Activated B cell treated with CpG ODN at 0.5 μM for 24 hours (primary cell): ENCODE measurements around the gene ARHGAP24. TPM values are rescaled to one million over a fixed set of nuclear protein-coding genes. Genes with fewer than 3 reads are reported as not detected.
"Not testable (repeated sequence)": the region's sequence is repeated elsewhere in the genome, so short reads cannot be mapped to it uniquely, and the experiment has no call there.

Source experiments
- ATAC-seq: fragments of 200-7000 bp; cut with Tn5 transposase; one replicate; pipeline ENCODE4 v1.10.0; 2021; ENCODE audit warnings: low read depth, mild to moderate bottlenecking, moderate library complexity
- CTCF ChIA-PET: fragments of 350-600 bp; sonication (Branson Sonifier 250); formaldehyde crosslinking; loops from one replicate; lab custom pipeline; 2021; ENCODE audit warnings: antibody characterized with exemption; lab: Charles Lee
- POLR2A ChIA-PET: fragments of 350-600 bp; sonication (Branson Sonifier 250); formaldehyde crosslinking; loops from one replicate; lab custom pipeline; 2021; ENCODE audit warnings: antibody characterized with exemption; lab: Charles Lee
- DNase-seq: peaks from one replicate; pipeline ENCODE4 v3.0.0; 2022
- H3K27ac Mint-ChIP-seq: one replicate; pipeline ENCODE4 v1.8.0; 2020; ENCODE audit warnings: mixed read lengths
- H3K27me3 Mint-ChIP-seq: one replicate; pipeline ENCODE4 v1.8.0; 2021; ENCODE audit warnings: mixed read lengths
- H3K36me3 Mint-ChIP-seq: one replicate; pipeline ENCODE4 v1.8.0; 2021; ENCODE audit warnings: low read depth, mixed read lengths
- H3K4me1 Mint-ChIP-seq: one replicate; pipeline ENCODE4 v1.8.0; 2021; ENCODE audit warnings: mixed read lengths
- H3K4me3 Mint-ChIP-seq: one replicate; pipeline ENCODE4 v1.8.0; 2020; ENCODE audit warnings: mild to moderate bottlenecking, mixed read lengths
- H3K9me3 Mint-ChIP-seq: one replicate; pipeline ENCODE4 v1.8.0; 2020; ENCODE audit warnings: mixed read lengths
- intact Hi-C: fragments of 100-400 bp; cut with micrococcal nuclease; formaldehyde crosslinking; loops from one replicate; pipeline ENCODE4 v1.15.1; 2024
- total RNA-seq: library from RNA; stranded (reverse); gene quantifications from 2 replicates; pipeline ENCODE4 v1.2.3, GENCODE V29; 2022
- TF ChIP-seq, protein P1 (sequence below): fragments of 200-600 bp; IDR thresholded peaks from one replicate; pipeline ENCODE4 v1.8.0; 2022; ENCODE audit warnings: antibody characterized with exemption, mild to moderate bottlenecking

Gene ARHGAP24
- total RNA-seq, 1 donor from 2014 or later: 231 TPM

DNA sequence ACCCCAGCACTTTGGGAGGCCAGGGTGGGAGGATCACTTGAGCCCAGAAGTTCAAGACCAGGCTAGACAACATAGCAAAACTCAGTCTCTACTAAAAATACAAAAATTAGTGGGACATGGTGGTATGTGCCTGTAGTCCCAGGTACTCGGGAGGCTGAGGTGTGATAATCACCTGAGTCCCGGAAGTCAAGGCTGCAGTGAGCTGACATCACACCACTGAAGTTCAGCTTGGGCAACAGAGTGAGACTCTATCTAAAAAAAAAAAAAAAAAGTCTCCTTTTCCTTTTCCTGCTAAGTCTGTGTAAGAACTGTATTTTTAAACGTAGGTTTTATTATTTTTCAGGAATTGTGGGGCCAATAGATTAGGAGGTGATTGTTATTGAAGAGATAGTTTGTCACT is 356.7 kb downstream of the ARHGAP24 start:
- no peak for DNase-seq
- TF ChIP-seq, protein P1, sequence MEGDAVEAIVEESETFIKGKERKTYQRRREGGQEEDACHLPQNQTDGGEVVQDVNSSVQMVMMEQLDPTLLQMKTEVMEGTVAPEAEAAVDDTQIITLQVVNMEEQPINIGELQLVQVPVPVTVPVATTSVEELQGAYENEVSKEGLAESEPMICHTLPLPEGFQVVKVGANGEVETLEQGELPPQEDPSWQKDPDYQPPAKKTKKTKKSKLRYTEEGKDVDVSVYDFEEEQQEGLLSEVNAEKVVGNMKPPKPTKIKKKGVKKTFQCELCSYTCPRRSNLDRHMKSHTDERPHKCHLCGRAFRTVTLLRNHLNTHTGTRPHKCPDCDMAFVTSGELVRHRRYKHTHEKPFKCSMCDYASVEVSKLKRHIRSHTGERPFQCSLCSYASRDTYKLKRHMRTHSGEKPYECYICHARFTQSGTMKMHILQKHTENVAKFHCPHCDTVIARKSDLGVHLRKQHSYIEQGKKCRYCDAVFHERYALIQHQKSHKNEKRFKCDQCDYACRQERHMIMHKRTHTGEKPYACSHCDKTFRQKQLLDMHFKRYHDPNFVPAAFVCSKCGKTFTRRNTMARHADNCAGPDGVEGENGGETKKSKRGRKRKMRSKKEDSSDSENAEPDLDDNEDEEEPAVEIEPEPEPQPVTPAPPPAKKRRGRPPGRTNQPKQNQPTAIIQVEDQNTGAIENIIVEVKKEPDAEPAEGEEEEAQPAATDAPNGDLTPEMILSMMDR: no peak
- H3K27ac Mint-ChIP-seq: no peak overlapping the region
- no peak overlapping the region for H3K4me3 Mint-ChIP-seq
- POLR2A ChIA-PET: no interaction called here
- CTCF ChIA-PET: no interaction called here
- intact Hi-C loops: no loop called here
- ATAC-seq: no peak
- H3K27me3 Mint-ChIP-seq: no peaks in the 10 kb centered on the region
- no peaks in the 10 kb centered on the region for H3K9me3 Mint-ChIP-seq
- peaks cover 15% of the 10 kb centered on the region for H3K4me1 Mint-ChIP-seq
- H3K36me3 Mint-ChIP-seq: peaks cover 4% of the 10 kb centered on the region

DNA sequence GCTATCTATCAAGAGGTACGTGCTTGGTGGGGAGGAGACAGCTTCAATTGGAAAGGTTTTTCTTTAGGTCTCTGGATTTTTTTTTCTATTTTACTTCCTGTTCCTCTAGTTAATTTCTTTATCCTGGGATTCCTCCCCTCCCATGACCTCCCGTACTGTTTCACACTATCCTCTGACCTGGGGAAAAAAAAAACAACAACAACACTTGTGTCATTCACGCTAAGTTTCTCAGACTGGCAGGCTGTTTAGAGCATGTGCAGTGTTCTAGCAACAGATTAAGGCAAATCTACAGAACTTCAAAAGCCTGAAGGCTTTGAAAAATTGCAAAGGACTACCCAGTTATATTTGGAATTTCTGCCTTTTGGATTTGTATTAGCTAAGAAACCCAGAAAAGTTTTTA is 358.4 kb downstream of the ARHGAP24 start:
- no peak for DNase-seq
- ATAC-seq: no peak
- Mint-ChIP-seq H3K27me3 (no peaks in the 10 kb centered on the region), H3K9me3 (no peaks in the 10 kb centered on the region), H3K27ac (no peak overlapping the region), H3K36me3 (peaks cover 4% of the 10 kb centered on the region), H3K4me3 (no peak overlapping the region), H3K4me1 (peaks cover 23% of the 10 kb centered on the region)
- POLR2A ChIA-PET: no interaction called here
- TF ChIP-seq, protein P1: no peak
- CTCF ChIA-PET: interaction anchor here (1.1 kb wide), 1 partner anchor 36 kb away, joined by 3 read pairs; no protein-coding TSS in a partner anchor
- intact Hi-C loops: no loop called here

DNA sequence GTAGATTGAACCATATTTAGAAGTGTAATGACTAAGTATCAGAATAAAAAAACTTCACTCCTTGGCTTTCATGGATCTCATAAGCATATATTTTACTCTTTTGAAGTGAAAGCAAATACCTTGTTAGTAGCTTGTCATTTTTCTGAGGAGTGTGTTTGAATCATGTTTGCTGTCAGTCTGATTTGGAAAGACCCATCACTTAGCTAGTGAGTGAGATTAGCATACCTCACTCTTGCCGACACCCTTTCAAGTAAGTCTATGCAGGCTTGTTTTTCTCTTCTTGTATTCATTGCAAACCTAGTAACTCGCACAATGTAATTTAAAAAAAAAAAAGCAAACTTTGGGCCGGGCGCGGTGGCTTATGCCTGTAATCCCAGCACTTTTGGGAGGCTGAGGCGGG is 360.0 kb downstream of the ARHGAP24 start:
- ChIA-PET CTCF (no interaction called here), POLR2A (interaction anchor here (0.7 kb wide), 1 partner anchor 470 kb away, joined by 4 read pairs; no protein-coding TSS in a partner anchor)
- no peak overlapping the region for H3K4me3 Mint-ChIP-seq
- no peaks in the 10 kb centered on the region for H3K27me3 Mint-ChIP-seq
- no peaks in the 10 kb centered on the region for H3K9me3 Mint-ChIP-seq
- H3K27ac Mint-ChIP-seq: no peak overlapping the region
- peaks cover 27% of the 10 kb centered on the region for H3K4me1 Mint-ChIP-seq
- TF ChIP-seq, protein P1: no peak
- intact Hi-C loops: no loop called here
- H3K36me3 Mint-ChIP-seq: peaks cover 4% of the 10 kb centered on the region
- DNase-seq (no peak), ATAC-seq (no peak)

DNA sequence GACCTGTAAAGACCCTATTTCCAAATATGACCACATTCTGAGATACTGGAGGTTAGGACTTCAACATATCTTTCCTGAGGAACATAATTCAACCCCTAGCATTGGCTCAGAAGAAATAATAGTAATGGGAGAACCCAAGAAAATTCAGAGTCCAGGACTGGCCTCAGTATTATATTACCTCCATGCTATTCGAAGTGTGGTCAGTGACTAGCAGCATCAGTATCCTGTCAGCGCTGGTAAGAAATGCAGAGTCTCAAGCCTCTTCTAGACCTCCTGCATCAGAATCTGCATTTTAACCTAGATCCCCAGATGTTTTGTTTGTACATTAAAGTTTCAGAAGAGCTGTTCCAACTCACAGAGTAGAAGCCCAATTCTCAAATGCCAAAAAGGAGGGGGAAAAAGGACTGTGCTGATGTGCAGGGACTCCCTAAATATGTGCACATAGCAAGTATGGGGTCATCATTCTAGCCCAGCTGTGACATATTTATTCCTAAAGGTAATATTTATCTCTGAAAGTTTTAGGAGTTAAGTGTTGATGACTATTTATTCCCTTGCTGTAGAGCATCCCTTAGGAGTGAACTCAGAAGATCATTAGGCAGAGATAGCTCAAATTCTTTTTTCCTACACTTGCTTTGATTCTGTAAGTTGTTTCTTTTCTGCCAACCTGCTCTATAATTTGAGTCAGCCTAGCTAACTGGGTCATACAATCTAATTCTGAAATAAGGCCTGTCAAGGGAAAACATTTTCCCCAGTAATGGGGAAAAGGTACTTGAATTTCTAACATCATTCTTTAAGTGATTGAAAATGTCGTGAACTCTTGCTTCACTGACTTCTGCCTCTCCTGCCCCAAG is 361.9 kb downstream of the ARHGAP24 start:
- intact Hi-C loops: no loop called here
- POLR2A ChIA-PET: no interaction called here
- Mint-ChIP-seq H3K4me3 (no peak overlapping the region), H3K27ac (no peak overlapping the region), H3K9me3 (no peaks in the 10 kb centered on the region), H3K4me1 (peaks cover 30% of the 10 kb centered on the region), H3K36me3 (peaks cover 4% of the 10 kb centered on the region), H3K27me3 (no peaks in the 10 kb centered on the region)
- CTCF ChIA-PET: no interaction called here
- TF ChIP-seq, protein P1: no peak
- DNase-seq: no peak
- ATAC-seq: no peak

DNA sequence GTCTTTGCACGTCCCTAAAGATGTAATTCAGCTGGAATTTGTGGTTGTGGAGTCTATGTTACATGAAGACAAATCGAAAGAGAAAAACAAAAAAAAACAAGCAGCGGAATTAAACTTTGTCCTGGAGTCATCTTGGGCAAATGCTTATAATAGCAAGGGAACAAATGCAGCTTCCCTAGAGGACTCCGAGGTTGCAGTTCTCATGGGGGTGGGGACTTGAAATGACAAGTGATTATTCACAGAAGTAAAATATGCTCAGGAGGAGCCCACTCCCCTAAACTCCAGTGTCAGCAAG is 362.4 kb downstream of the ARHGAP24 start:
- ATAC-seq: no peak
- CTCF ChIA-PET: no interaction called here
- Mint-ChIP-seq H3K9me3 (no peaks in the 10 kb centered on the region), H3K27ac (no peak overlapping the region), H3K4me3 (no peak overlapping the region), H3K4me1 (peaks cover 31% of the 10 kb centered on the region), H3K36me3 (peaks cover 5% of the 10 kb centered on the region), H3K27me3 (no peaks in the 10 kb centered on the region)
- no peak for DNase-seq
- POLR2A ChIA-PET: no interaction called here
- TF ChIP-seq, protein P1: no peak
- intact Hi-C loops: no loop called here

DNA sequence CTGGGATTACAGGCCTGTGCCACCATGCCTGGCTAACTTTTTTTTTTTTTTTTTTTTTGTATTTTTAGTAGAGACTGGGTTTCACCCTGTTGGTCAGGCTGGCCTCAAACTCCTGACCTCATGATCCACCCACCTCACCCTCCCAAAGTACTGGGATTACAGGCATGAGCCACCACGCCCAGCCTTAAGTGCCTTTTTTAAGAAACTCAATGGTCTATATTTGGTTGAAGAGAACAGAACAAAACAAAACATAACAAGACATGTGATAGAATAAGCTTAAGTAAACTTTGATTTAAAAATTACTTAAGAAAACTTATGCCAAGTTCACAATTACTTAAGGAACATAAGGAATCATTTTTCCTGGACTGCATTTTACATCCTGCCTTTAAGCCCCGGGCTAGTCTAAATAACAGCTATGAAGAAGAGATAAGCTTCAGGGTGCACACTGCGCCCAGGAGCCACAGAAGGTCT is 365.1 kb downstream of the ARHGAP24 start:
- H3K36me3 Mint-ChIP-seq, DNase-seq, intact Hi-C loops, ATAC-seq, H3K4me3 Mint-ChIP-seq, H3K27ac Mint-ChIP-seq, H3K27me3 Mint-ChIP-seq, CTCF ChIA-PET, H3K9me3 Mint-ChIP-seq: not testable (repeated sequence)
- POLR2A ChIA-PET: interaction anchor here (0.7 kb wide), 1 partner anchor 10 kb away, joined by 7 read pairs; no protein-coding TSS in a partner anchor
- H3K4me1 Mint-ChIP-seq: peaks cover 35% of the 10 kb centered on the region
